Islet of Langerhans (tissue), 1 donor: ENCODE measurements around the gene FDXR.
"Not testable (repeated sequence)": the region's sequence is repeated elsewhere in the genome, so short reads cannot be mapped to it uniquely, and the experiment has no call there.

ENCODE experiments used
- FAIRE-seq: peaks from one replicate; lab custom pipeline; 2011; peaks lifted over from hg19 to GRCh38; lab: Jason Lieb, UNC

The FDXR gene

GRCh38 chr17:74872313-74873036, at the start of gene FDXR:
FDXR (minus strand) TSS chr17:74872994; CDS start chr17:74872944, 50 bp downstream.
- no peak for FAIRE-seq

- FAIRE-seq, result no peak
Observed at GRCh38 chr17:74922172-74922571, 49.4 kb upstream of the FDXR start.

- FAIRE-seq, result no peak
Observed at GRCh38 chr17:74921769-74922168, 49.0 kb upstream of the FDXR start.

GRCh38 chr17:74921026-74921681, 48.4 kb upstream of the FDXR start:
- FAIRE-seq, result no peak

- FAIRE-seq, result no peak
Observed at GRCh38 chr17:74920642-74921025, 47.8 kb upstream of the FDXR start.

GRCh38 chr17:74920306-74920620, 47.5 kb upstream of the FDXR start:
- no peak for FAIRE-seq

- FAIRE-seq, result no peak
Observed at GRCh38 chr17:74919440-74920305, 46.9 kb upstream of the FDXR start.

GRCh38 chr17:74918906-74919305, 46.1 kb upstream of the FDXR start:
- FAIRE-seq, result no peak

GRCh38 chr17:74917430-74917829, 44.6 kb upstream of the FDXR start:
- no peak for FAIRE-seq

- FAIRE-seq, result no peak
Observed at GRCh38 chr17:74916851-74917199, 44.0 kb upstream of the FDXR start.

GRCh38 chr17:74916136-74916850, 43.5 kb upstream of the FDXR start:
- no peak for FAIRE-seq

GRCh38 chr17:74911423-74911822, 38.6 kb upstream of the FDXR start:
- FAIRE-seq, result not testable (repeated sequence)

- FAIRE-seq, result not testable (repeated sequence)
Observed at GRCh38 chr17:74909097-74909496, 36.3 kb upstream of the FDXR start.

- FAIRE-seq, result no peak
Observed at GRCh38 chr17:74907012-74907411, 34.2 kb upstream of the FDXR start.

GRCh38 chr17:74906214-74906793, 33.5 kb upstream of the FDXR start:
- not testable (repeated sequence) for FAIRE-seq

- FAIRE-seq, result no peak
Observed at GRCh38 chr17:74904687-74905409, 32.1 kb upstream of the FDXR start.

- no peak for FAIRE-seq
Observed at GRCh38 chr17:74903671-74904070, 30.9 kb upstream of the FDXR start.

GRCh38 chr17:74903034-74903433, 30.2 kb upstream of the FDXR start:
- FAIRE-seq, result no peak

- FAIRE-seq, result no peak
Observed at GRCh38 chr17:74901353-74902135, 28.8 kb upstream of the FDXR start.

- no peak for FAIRE-seq
Observed at GRCh38 chr17:74900208-74900607, 27.4 kb upstream of the FDXR start.
